ENCODE results near the gene AKR1C1. TPM values are rescaled to one million over a fixed set of nuclear protein-coding genes. Genes with fewer than 3 reads are reported as not detected.
"Not testable (repeated sequence)": the region's sequence is repeated elsewhere in the genome, so short reads cannot be mapped to it uniquely, and the experiment has no call there.

The AKR1C1 gene
- total and polyA plus RNA-seq, 2 donors (not counting 1 experiment from before 2014, with no cell fraction given) = 0.25 TPM; not detected in 1

DNA sequence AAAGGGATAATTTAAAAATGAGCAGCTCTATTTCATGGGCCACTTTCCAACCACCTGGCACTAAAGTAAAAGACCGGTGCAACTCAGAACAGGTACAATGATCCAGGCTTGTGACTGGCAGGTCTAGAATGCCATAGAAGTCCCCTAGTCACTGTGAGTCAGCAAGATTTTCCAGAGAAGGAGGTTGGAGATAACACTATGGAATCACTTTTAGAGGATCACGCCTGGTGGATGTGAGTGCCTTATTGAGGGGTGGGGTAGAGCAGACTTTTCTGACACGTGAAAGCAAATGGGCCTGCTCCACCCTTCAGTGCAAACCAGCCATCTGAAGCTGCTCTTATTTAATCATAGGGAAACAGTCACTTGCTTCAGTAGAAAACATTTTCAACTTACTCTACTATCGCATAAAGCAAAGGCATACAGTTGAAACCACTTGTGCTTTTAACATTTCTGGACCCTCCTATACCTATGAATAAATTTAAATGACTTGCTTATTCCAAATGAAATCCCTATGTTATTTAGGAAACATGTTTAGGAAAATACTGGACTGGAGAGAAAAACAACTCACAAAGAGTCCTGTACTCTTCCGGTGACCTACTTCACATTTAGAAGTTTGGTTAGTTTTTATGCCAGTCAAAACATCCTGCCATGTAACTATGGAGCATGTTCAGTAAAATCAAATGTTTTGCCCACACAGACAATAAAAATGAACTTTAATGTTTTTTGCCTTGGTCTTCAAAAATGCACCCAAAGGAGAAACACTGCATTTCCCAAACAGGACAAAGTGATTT is 21.5 kb upstream of the AKR1C1 start:
- no peak for DNase-seq
- CTCF ChIA-PET = no interaction called here
- ATAC-seq (ENCODE audit: low read depth) = no peak

DNA sequence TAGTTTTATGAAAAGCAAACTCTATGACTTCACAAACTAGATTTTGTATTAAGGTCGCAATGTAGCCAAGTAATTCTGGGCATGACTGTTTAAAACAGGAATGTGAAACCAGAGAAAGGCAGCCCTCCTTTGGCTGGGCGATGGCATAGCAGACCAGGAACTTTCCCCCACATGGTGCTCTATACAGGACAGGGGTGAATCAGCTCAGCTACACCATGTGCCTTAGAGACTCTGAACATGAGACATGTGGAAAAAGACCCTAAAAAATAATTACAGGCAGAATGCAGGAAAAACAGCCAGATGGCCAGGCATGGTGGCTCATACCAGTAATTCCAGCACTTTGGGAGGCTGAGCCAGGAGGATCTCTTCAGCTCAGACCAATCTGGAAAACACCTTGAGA is 20.3 kb upstream of the AKR1C1 start:
- H3K9me3 Mint-ChIP-seq (ENCODE audit: insufficient read depth); H3K79me2 ChIP-seq (ENCODE audit: control insufficient read depth, insufficient read depth, low read length); intact Hi-C loops (cut with micrococcal nuclease); H3K4me3 Mint-ChIP-seq; H3K27ac ChIP-seq (ENCODE audit: low read length in 2 of 2); H3K4me1 Mint-ChIP-seq; H3K27ac Mint-ChIP-seq; H3K36me3 ChIP-seq (replicated peaks in 1 of 2; ENCODE audit: control extremely low read depth in 1 of 2, control insufficient read depth in 1 of 2, extremely low read depth in 1 of 2, insufficient read depth in 2 of 2, low read length in 1 of 2); H4K20me1 ChIP-seq (ENCODE audit: control insufficient read depth, insufficient read depth, low read length, poor library complexity, severe bottlenecking); H3K27me3 ChIP-seq (replicated peaks in 1 of 4; ENCODE audit: control extremely low read depth in 1 of 4, control insufficient read depth in 3 of 4, insufficient read depth in 4 of 4, low read length in 3 of 4); H3K27me3 Mint-ChIP-seq; H3K4me2 ChIP-seq (replicated peaks; ENCODE audit: low read depth, low read length, poor library complexity, severe bottlenecking); CTCF ChIA-PET; H2AFZ ChIP-seq (ENCODE audit: insufficient read depth, low read depth, low read length, poor library complexity, severe bottlenecking); DNase-seq; H3K4me1 ChIP-seq (ENCODE audit: control insufficient read depth in 2 of 2, insufficient read depth in 2 of 2, low read length in 2 of 2); H3K9me3 ChIP-seq (ENCODE audit: control extremely low read depth in 1 of 3, control insufficient read depth in 2 of 3, insufficient read depth in 1 of 3, low read length in 2 of 3); POLR2A ChIA-PET; ATAC-seq (ENCODE audit: low read depth); H3K9ac ChIP-seq (ENCODE audit: low read length); H3K4me3 ChIP-seq (ENCODE audit: control extremely low read depth in 1 of 5, extremely low read depth in 1 of 5, insufficient read depth in 1 of 5, low read depth in 2 of 5, low read length in 4 of 5): not testable (repeated sequence)
- WGBS (ENCODE audit: insufficient coverage) = no CpG with 5 or more reads among the region's 2 CpGs

More for the DNA sequence above, 21.5 kb upstream of the AKR1C1 start:
- Histone ChIP-seq H3K4me1 (ENCODE audit: control insufficient read depth in 2 of 2, insufficient read depth in 2 of 2, low read length in 2 of 2) (no peaks in the 10 kb centered on the region), H3K4me3 (ENCODE audit: control extremely low read depth in 1 of 5, extremely low read depth in 1 of 5, insufficient read depth in 1 of 5, low read depth in 2 of 5, low read length in 4 of 5) (no peak overlapping the region), H3K9ac (ENCODE audit: low read length) (no peak overlapping the region), H3K4me2 (replicated peaks; ENCODE audit: low read depth, low read length, poor library complexity, severe bottlenecking) (no peak overlapping the region), H3K9me3 (ENCODE audit: control extremely low read depth in 1 of 3, control insufficient read depth in 2 of 3, insufficient read depth in 1 of 3, low read length in 2 of 3) (no peaks in the 10 kb centered on the region), H4K20me1 (ENCODE audit: control insufficient read depth, insufficient read depth, low read length, poor library complexity, severe bottlenecking) (no peaks in the 10 kb centered on the region), H3K36me3 (replicated peaks in 1 of 2; ENCODE audit: control extremely low read depth in 1 of 2, control insufficient read depth in 1 of 2, extremely low read depth in 1 of 2, insufficient read depth in 2 of 2, low read length in 1 of 2) (no peaks in the 10 kb centered on the region), H3K27me3 (replicated peaks in 1 of 4; ENCODE audit: control extremely low read depth in 1 of 4, control insufficient read depth in 3 of 4, insufficient read depth in 4 of 4, low read length in 3 of 4) (no peaks in the 10 kb centered on the region), H3K79me2 (ENCODE audit: control insufficient read depth, insufficient read depth, low read length) (no peaks in the 10 kb centered on the region), H3K27ac (ENCODE audit: low read length in 2 of 2) (no peak overlapping the region), H2AFZ (ENCODE audit: insufficient read depth, low read depth, low read length, poor library complexity, severe bottlenecking) (no peak overlapping the region)
- H3K27ac Mint-ChIP-seq = no peak overlapping the region
- no peak overlapping the region for H3K4me3 Mint-ChIP-seq
- H3K9me3 Mint-ChIP-seq (ENCODE audit: insufficient read depth) = no peaks in the 10 kb centered on the region
- POLR2A ChIA-PET = no interaction called here
- intact Hi-C loops (cut with micrococcal nuclease) = no loop called here
- no peak for TF ChIP-seq EZH2 (IDR thresholded peaks at IDR 0.05; ENCODE audit: borderline replicate concordance, insufficient read depth, low read depth, low read length, poor library complexity, severe bottlenecking)
- no peak for TF ChIP-seq CTCF (IDR thresholded peaks at IDR 0.05)
- 67% methylated on average over 1 of the region's 5 CpGs for WGBS (ENCODE audit: insufficient coverage)
- H3K27me3 Mint-ChIP-seq = no peaks in the 10 kb centered on the region
- H3K4me1 Mint-ChIP-seq = no peaks in the 10 kb centered on the region

DNA sequence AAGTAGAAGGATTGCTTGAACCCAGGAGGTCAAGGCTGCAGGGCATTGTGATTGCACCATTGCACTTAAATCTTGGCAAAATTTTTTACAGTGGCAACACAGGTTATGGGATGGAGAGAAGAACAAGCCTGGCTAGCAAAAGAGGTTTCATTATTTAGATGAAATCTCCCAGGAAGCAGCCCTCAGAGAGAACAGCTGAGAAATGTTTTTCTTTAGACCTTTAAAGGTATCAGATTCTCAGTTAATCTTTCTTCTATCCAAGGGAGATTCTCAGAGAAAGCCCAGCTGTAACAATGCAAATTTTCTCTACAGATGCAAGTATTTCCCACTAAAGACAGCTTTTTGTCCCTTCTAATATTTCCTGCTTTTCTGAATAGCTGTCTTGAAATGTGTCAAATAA is 19.8 kb upstream of the AKR1C1 start:
- ATAC-seq (ENCODE audit: low read depth); POLR2A ChIA-PET; H3K4me2 ChIP-seq (replicated peaks; ENCODE audit: low read depth, low read length, poor library complexity, severe bottlenecking); H3K27me3 Mint-ChIP-seq; H2AFZ ChIP-seq (ENCODE audit: insufficient read depth, low read depth, low read length, poor library complexity, severe bottlenecking); H3K4me3 Mint-ChIP-seq; CTCF ChIA-PET; H3K79me2 ChIP-seq (ENCODE audit: control insufficient read depth, insufficient read depth, low read length); intact Hi-C loops (cut with micrococcal nuclease); H3K4me1 ChIP-seq (ENCODE audit: control insufficient read depth in 2 of 2, insufficient read depth in 2 of 2, low read length in 2 of 2); H3K4me1 Mint-ChIP-seq; H3K36me3 ChIP-seq (replicated peaks in 1 of 2; ENCODE audit: control extremely low read depth in 1 of 2, control insufficient read depth in 1 of 2, extremely low read depth in 1 of 2, insufficient read depth in 2 of 2, low read length in 1 of 2); H3K27me3 ChIP-seq (replicated peaks in 1 of 4; ENCODE audit: control extremely low read depth in 1 of 4, control insufficient read depth in 3 of 4, insufficient read depth in 4 of 4, low read length in 3 of 4); H3K9ac ChIP-seq (ENCODE audit: low read length); H4K20me1 ChIP-seq (ENCODE audit: control insufficient read depth, insufficient read depth, low read length, poor library complexity, severe bottlenecking); H3K4me3 ChIP-seq (ENCODE audit: control extremely low read depth in 1 of 5, extremely low read depth in 1 of 5, insufficient read depth in 1 of 5, low read depth in 2 of 5, low read length in 4 of 5); H3K27ac ChIP-seq (ENCODE audit: low read length in 2 of 2); H3K9me3 ChIP-seq (ENCODE audit: control extremely low read depth in 1 of 3, control insufficient read depth in 2 of 3, insufficient read depth in 1 of 3, low read length in 2 of 3); DNase-seq; H3K9me3 Mint-ChIP-seq (ENCODE audit: insufficient read depth); H3K27ac Mint-ChIP-seq: not testable (repeated sequence)
